DND-41 (cell line): Measurements from ENCODE around the gene NEDD4L.

ENCODE experiments used
- ATAC-seq: fragments of 200-7000 bp; cut with Tn5 transposase; 3 replicates; pipeline ENCODE4 v1.9.1; 2021; ENCODE audit warnings: low read depth; ENCODE audit not compliant: insufficient read depth
- DNase-seq: peaks from one replicate; pipeline ENCODE4 v3.0.0-alpha.2; 2020
- H2AFZ ChIP-seq: 2 replicates; pipeline ENCODE4 v1.6.0; 2012; ENCODE audit warnings: low read depth, low read length
- H3K27ac ChIP-seq: 2 replicates; pipeline ENCODE4 v1.5.1; 2012; ENCODE audit warnings: low read length, inconsistent platforms
- H3K27me3 ChIP-seq: fragments of 200-600 bp; sonication (generic); 2 replicates; pipeline ENCODE4 v1.6.0; 2012; ENCODE audit warnings: low read length, mild to moderate bottlenecking, inconsistent platforms; ENCODE audit not compliant: insufficient read depth, poor library complexity
- H3K36me3 ChIP-seq: 2 replicates; pipeline ENCODE4 v1.5.1; 2012; ENCODE audit warnings: low read length, inconsistent platforms; ENCODE audit not compliant: insufficient read depth
- H3K4me1 ChIP-seq: 2 replicates; pipeline ENCODE4 v1.5.1; 2012; ENCODE audit warnings: mild to moderate bottlenecking, low read length; ENCODE audit not compliant: insufficient read depth
- H3K4me2 ChIP-seq: 2 replicates; pipeline ENCODE4 v1.6.0; 2012; ENCODE audit warnings: mild to moderate bottlenecking, moderate library complexity, low read length, inconsistent platforms; ENCODE audit not compliant: insufficient read depth
- H3K4me3 ChIP-seq, 2 experiments: fragments of 200-600 bp in 1 of 2; shearing (Covaris generic) in 1 of 2; 2 replicates each; pipeline ENCODE4 v1.5.1; 2012 to 2016; ENCODE audit warnings: inconsistent platforms in 2 of 2, low read length in 2 of 2, mild to moderate bottlenecking in 2 of 2, low read depth in 1 of 2, moderate library complexity in 1 of 2
- H3K79me2 ChIP-seq: 2 replicates; pipeline ENCODE4 v1.6.0; 2012; ENCODE audit warnings: low read length, inconsistent platforms; ENCODE audit not compliant: insufficient read depth
- H3K9ac ChIP-seq: 2 replicates; pipeline ENCODE4 v1.6.0; 2012; ENCODE audit warnings: low read depth, mild to moderate bottlenecking, inconsistent platforms, low read length, moderate library complexity
- H3K9me3 ChIP-seq: 2 replicates; pipeline ENCODE4 v1.5.1; 2012; ENCODE audit warnings: low read length, moderate library complexity, mild to moderate bottlenecking, inconsistent platforms; ENCODE audit not compliant: insufficient read depth, severe bottlenecking
- H4K20me1 ChIP-seq: 2 replicates; pipeline ENCODE4 v1.6.0; 2012; ENCODE audit warnings: low read length; ENCODE audit not compliant: insufficient read depth
- CTCF ChIP-seq: IDR thresholded peaks from 2 replicates; pipeline ENCODE4 v1.5.1; 2012; ENCODE audit warnings: borderline replicate concordance, low read length, moderate library complexity, mild to moderate bottlenecking; ENCODE audit not compliant: poor library complexity, severe bottlenecking; ENCODE audit errors: extremely low read depth
- EZH2 ChIP-seq: IDR thresholded peaks from 3 replicates; pipeline ENCODE4 v1.6.1; 2012; ENCODE audit warnings: borderline replicate concordance, low read depth, mild to moderate bottlenecking, moderate library complexity, low read length, inconsistent platforms; ENCODE audit not compliant: severe bottlenecking

NEDD4L gene

GRCh38 chr18:58157237-58157636, 113.2 kb downstream of the NEDD4L start:
- Histone ChIP-seq H3K9me3 (no peaks in the 10 kb centered on the region), H3K79me2 (no peaks in the 10 kb centered on the region), H2AFZ (no peak overlapping the region), H3K4me2 (no peak overlapping the region), H3K4me1 (no peaks in the 10 kb centered on the region), H3K4me3 (no peak overlapping the region), H3K9ac (no peak overlapping the region), H3K36me3 (no peaks in the 10 kb centered on the region), H3K27me3 (peaks cover 3% of the 10 kb centered on the region), H3K27ac (no peak overlapping the region), H4K20me1 (peaks cover 6% of the 10 kb centered on the region; the same call in 1 of the 2 replicates)
- DNase-seq (no peak), ATAC-seq (no peak)
- no peak for TF ChIP-seq EZH2
- TF ChIP-seq CTCF, result no peak

- ATAC-seq (no peak), DNase-seq (no peak)
- H4K20me1 ChIP-seq, result peaks cover 6% of the 10 kb centered on the region; the same call in 1 of the 2 replicates
- TF ChIP-seq EZH2 (no peak), CTCF (no peak)
- no peaks in the 10 kb centered on the region for H3K9me3 ChIP-seq
- H2AFZ ChIP-seq, result no peak overlapping the region
- H3K4me3 ChIP-seq, result no peak overlapping the region
- no peak overlapping the region for H3K9ac ChIP-seq
- H3K4me1 ChIP-seq, result no peaks in the 10 kb centered on the region
- H3K27me3 ChIP-seq, result peaks cover 3% of the 10 kb centered on the region
- H3K27ac ChIP-seq, result no peak overlapping the region
- no peak overlapping the region for H3K4me2 ChIP-seq
- no peaks in the 10 kb centered on the region for H3K79me2 ChIP-seq
- no peaks in the 10 kb centered on the region for H3K36me3 ChIP-seq
Observed at GRCh38 chr18:58158008-58158407, 114.0 kb downstream of the NEDD4L start.

- Histone ChIP-seq H3K27ac (no peak overlapping the region), H3K27me3 (peaks cover 3% of the 10 kb centered on the region), H3K79me2 (no peaks in the 10 kb centered on the region), H3K4me3 (no peak overlapping the region), H3K9me3 (no peaks in the 10 kb centered on the region), H3K4me1 (no peaks in the 10 kb centered on the region), H3K4me2 (no peak overlapping the region), H3K9ac (no peak overlapping the region), H4K20me1 (peaks cover 6% of the 10 kb centered on the region; the same call in 1 of the 2 replicates), H3K36me3 (no peaks in the 10 kb centered on the region), H2AFZ (no peak overlapping the region)
- ATAC-seq (no peak), DNase-seq (no peak)
- TF ChIP-seq CTCF, result no peak
- no peak for TF ChIP-seq EZH2
Observed at GRCh38 chr18:58158459-58158858, 114.4 kb downstream of the NEDD4L start.

- no peaks in the 10 kb centered on the region; the same call in 1 of the 2 replicates for H4K20me1 ChIP-seq
- H3K79me2 ChIP-seq, result no peaks in the 10 kb centered on the region
- H3K27me3 ChIP-seq, result peaks cover 3% of the 10 kb centered on the region
- TF ChIP-seq CTCF, result no peak
- TF ChIP-seq EZH2, result no peak
- DNase-seq (no peak), ATAC-seq (no peak)
- H3K9me3 ChIP-seq, result no peaks in the 10 kb centered on the region
- no peak overlapping the region for H3K9ac ChIP-seq
- H3K4me2 ChIP-seq, result no peak overlapping the region
- no peaks in the 10 kb centered on the region for H3K36me3 ChIP-seq
- H3K4me1 ChIP-seq, result no peaks in the 10 kb centered on the region
- H2AFZ ChIP-seq, result no peak overlapping the region
- H3K4me3 ChIP-seq, result no peak overlapping the region
- no peak overlapping the region for H3K27ac ChIP-seq
Observed at GRCh38 chr18:58161659-58162058, 117.6 kb downstream of the NEDD4L start.
